Measurements from ENCODE around the gene MCRIP2.

DNA sequence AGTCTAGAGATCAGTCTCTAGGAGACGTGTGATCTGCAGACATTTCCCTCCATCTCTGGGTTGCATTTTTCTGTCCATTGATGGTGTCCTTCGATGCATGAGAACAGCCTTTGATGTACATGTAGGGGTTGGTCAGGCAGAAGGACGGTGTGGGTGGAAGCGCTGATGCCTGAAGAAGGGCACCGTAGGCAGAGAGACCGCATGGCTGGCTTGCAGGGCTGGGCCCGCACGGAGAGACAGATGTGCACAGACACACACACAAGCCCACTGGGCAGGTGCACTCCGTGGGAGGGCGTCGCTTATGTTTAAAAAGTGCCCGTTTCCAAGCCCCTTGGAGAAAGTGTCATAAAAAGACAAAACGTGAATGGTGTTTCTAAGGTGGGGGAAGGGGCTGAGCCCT lies 26.5 kb upstream of the MCRIP2 start:
- TF ChIP-seq POLR2A (IDR thresholded peaks at IDR 0.05; ENCODE audit: low read depth, low read length) (no peak), POLR2AphosphoS5 (IDR thresholded peaks at IDR 0.05; ENCODE audit: low read depth, low read length) (no peak), TAF1 (IDR thresholded peaks at IDR 0.05; ENCODE audit: borderline replicate concordance, low read depth, low read length) (no peak)
